ENCODE measurements around the gene CACNA2D2.

CACNA2D2 gene

DNA sequence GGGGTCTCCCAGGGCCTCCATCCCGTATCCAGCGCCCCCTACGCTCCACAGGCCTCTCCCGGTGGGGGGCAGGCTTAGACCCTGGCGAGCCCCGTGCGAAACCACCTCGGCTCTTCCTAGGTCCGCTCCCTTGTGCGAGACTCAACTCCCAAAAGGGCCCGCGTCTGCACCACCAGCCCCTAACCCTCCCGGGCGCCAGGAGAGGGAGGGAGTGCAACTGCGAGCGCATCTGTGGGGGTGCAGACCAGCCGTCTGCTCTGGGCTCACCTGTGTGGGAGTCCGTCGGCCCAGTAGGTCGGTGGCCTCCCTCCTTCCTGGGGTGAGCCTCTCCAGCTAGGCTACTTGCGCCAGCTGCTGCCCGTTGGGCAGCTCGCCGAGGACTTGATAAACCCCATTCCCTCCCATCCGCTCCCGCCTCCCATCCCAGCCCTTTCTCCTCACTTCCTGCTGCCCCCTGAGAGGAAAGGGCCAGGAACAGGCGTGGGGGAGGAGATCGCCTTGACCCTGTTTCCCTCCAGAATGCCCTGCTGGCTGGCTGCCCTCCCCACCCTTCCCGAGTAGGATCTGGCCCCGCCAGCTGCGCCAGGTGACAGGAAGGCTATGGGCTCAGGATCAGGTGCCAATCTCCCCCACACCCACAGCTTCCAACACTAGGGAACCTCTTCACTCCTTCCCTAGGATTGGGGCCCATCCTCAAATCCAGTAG is 180.9 kb downstream of the CACNA2D2 start, which contains the start of gene HYAL2:
TSS of gene HYAL2 (minus strand) at position 360 of the 706 bp plus-strand sequence. CDS start 2,256 bp downstream, outside the sequence.
- no peak for DNase-seq

GRCh38 chr3:50322115-50322385 is 181.4 kb downstream of the CACNA2D2 start:
- DNase-seq = no peak

- DNase-seq = peak; percentile 68
These were observed 181.9 kb downstream of the CACNA2D2 start for GRCh38 chr3:50321336-50322114.

GRCh38 chr3:50320853-50321335 is 182.5 kb downstream of the CACNA2D2 start:
- peak; percentile 50 for DNase-seq

DNA sequence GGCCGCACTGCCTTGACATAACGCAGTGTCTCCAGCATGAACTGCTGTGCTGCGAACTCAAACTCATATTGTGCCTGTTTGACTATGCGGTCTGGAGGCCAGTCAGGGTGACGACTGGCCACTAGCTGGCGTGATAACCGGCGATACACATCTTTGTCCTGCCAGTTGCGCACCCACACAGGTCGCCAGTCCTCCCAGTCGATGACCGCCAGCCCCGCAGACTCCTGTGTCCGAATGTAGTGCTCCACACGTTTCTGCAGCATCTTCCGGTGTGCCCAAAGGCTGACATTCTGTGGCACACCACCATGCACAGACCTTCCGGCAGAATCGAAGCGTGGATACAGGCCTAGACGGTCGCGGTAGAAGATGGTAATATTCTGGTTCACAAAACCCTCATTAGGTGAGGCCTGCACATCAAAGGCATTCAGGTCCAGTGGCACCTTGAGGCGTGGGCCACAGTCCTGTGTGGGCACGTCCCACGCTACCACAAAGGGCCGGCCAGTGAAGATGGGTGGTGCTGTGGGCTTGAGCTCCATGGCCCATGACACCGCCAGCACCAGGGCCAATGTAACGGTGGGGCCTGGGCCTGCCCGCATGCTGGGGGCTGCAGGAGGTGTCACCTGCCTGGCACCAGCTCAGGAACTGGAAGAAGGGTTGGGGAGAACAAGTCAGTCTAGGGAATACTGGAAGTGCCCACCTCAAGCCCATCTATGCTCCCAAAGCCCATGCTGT is 183.4 kb downstream of the CACNA2D2 start:
- DNase-seq = no peak

DNA sequence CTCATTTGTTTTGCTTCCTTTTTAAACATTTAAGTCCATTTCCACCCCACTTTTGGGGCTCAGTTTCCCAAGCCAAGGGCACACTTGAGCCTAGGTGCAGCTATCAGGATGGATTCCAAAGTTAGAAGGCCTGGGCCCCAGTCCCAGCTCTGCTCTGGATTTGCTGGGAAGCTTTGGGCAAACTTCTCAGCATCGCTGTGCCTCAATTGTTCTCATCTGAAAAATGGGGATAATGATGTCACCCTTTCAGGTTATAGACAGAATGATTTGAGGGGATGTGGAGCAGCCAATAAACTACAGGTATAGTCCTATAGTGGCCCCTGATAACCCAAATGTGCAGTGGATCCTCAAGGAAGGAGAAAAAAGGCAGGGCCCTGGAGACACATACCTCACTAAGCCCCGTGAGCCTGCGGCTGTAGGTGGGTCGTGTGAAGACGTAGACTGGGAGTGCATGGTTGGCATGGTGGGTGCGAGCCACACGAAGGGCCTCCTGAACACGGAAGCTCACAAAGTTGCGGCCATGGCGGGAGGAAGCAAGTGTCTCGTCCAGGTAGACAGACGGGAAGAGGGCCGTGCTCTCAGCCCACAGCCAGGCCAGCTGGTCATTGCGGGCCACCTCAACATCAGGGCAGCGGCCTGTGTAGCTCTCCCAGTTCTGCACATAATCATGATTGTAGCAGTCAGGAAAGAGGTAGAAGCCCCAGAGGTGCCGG is 184.1 kb downstream of the CACNA2D2 start:
- no peak for DNase-seq

GRCh38 chr3:50318615-50319014 is 184.8 kb downstream of the CACNA2D2 start:
- DNase-seq = no peak

DNA sequence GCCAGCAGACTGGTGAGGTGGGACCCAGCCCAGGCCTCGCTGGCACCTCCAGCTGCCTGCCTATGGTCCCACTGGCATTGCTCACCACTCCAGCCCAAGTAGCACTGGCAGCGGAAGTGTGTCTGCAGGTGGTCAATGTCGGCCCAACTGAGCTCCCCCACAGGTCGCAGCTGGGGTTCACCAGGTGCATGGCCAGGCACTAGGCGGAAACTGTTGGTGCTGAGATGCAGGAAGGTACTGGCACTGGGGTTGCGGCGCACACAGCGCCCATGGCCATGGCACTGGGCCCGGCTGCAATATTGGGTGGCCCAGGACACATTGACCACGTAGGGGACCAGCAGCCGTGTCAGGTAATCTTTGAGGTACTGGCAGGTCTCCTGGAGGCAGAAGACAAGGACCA is 185.3 kb downstream of the CACNA2D2 start:
- no peak for DNase-seq

DNA sequence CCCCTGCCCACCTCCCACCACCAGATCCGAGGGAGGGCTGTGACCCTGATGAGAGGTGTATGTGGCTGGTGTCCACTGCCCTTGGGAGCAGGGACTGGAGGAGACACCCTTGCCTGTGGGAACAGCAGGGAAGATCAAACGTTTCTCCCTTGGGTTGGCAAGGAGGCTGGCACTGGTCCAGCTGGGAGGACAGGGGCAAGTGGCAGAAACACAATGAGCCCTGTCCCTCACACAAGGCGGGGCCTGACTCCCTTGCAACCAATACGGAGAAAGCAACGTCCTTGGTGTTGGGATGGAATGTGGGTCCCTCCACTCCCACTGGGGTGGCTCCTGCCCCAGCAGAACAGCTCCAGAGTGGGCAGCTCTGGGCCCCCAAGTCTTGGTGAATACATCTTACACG is 186.1 kb downstream of the CACNA2D2 start:
- no peak for DNase-seq

GRCh38 chr3:50316657-50317242 is 186.7 kb downstream of the CACNA2D2 start:
- no peak for DNase-seq

DNA sequence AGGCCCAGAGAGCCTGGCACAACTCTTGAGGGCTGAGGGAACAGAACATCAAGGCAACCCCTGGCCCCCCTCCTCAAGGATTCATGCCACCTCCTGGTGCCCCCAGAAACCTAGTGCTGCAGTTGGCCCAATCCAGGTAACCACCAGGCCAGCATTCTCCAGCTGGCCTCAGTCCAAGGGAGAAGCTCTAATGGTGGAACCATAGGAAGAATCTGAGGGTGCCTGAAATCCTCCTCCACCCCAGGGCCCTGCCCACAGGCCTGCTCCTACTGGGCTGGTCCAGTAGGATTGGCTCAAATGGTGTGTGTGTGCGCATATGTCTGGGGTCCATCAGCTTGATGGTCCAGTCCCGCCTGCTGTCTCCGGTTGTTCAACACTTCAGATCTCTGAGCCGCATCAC is 188.6 kb downstream of the CACNA2D2 start:
- no peak for DNase-seq

DNA sequence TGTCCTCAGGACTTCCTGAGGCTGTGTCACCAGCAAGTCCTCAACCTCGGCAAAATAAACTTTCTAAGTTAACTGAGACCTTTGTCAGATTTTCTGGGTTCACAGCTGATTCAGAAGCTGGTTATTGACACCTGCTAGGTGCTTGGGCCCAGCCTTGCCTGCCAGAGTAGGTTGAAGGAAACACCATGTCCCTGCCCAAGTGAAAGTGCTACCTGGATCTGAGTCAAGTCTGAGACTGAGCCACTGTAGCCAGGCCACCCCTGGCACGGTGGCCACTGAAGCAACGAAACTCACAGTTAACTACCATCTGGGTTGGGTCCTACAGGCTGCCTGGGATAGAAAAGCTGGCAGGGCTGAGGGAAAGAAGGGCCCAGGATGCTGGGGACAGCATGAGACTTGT is 189.1 kb downstream of the CACNA2D2 start:
- DNase-seq = no peak

Data from NCI-H1048 (cell line).